Stomach (tissue), 4 donors: ENCODE measurements around the gene CSF2.

ENCODE experiments used
- CTCF ChIP-seq, 7 experiments: fragments of 450-650 bp in 4 of 7; fragments of 200-600 bp in 3 of 7; sonication (generic) in 3 of 7; IDR thresholded peaks; one replicate each; pipeline ENCODE4 v1.5.1; 2016 to 2019; ENCODE audit warnings: antibody characterized with exemption in 7 of 7, control low read depth in 2 of 7, mild to moderate bottlenecking in 1 of 7
- EP300 ChIP-seq: sonication (generic); formaldehyde crosslinking; IDR thresholded peaks from one replicate; pipeline ENCODE4 v1.6.1; 2017; ENCODE audit warnings: antibody characterized with exemption
- POLR2AphosphoS5 ChIP-seq, 3 donors: sonication (generic); formaldehyde crosslinking; IDR thresholded peaks; one replicate each; pipeline ENCODE4 v1.6.1; 2016; ENCODE audit warnings: antibody characterized with exemption in 3 of 3

GRCh38 chr5:132094393-132095076 is 20.9 kb downstream of the CSF2 start:
- TF ChIP-seq CTCF (IDR thresholded peaks at IDR 0.05) (no peak), EP300 (no peak), POLR2AphosphoS5 (IDR thresholded peaks at IDR 0.05) (no peak)
